K562 (cell line): ENCODE data around the gene NLRX1. TPM values are rescaled to one million over a fixed set of nuclear protein-coding genes. Genes with fewer than 3 reads are reported as not detected.
A peak's percentile ranks its signal among the peaks of the same experiment; 100 is the strongest.

ENCODE experiments used
- ARNT ChIP-seq, 2 experiments: fragments of 450-650 bp; IDR thresholded peaks; 2 replicates each; pipeline ENCODE4 v1.6.1; 2016; ENCODE audit warnings: mild to moderate bottlenecking in 1 of 2
- CHD2 ChIP-seq: IDR thresholded peaks from 2 replicates; pipeline ENCODE4 v1.6.1; 2011; ENCODE audit warnings: low read depth, low read length
- CTBP1 ChIP-seq: fragments of 450-650 bp; IDR thresholded peaks from 2 replicates; pipeline ENCODE4 v1.6.1; 2016; ENCODE audit warnings: borderline replicate concordance
- ELF1 ChIP-seq: fragments of 200-800 bp; sonication (Bioruptor generic); IDR thresholded peaks from 2 replicates; pipeline ENCODE4 v1.6.1; 2016; ENCODE audit warnings: missing genetic modification characterization, missing compliant biosample characterization
- FIP1L1 ChIP-seq: fragments of 200-400 bp; formaldehyde crosslinking; IDR thresholded peaks from 2 replicates; pipeline ENCODE4 v1.6.1; 2018; ENCODE audit warnings: mild to moderate bottlenecking, low read depth, low read length; ENCODE audit not compliant: poor library complexity, severe bottlenecking
- GATA2 ChIP-seq: sonication (generic); formaldehyde crosslinking; IDR thresholded peaks from 2 replicates; pipeline ENCODE4 v1.4.0; 2020; ENCODE audit warnings: mild to moderate bottlenecking, missing genetic modification reagents
- HDAC1 ChIP-seq, 2 experiments: fragments of 450-650 bp; IDR thresholded peaks; 2 replicates each; pipeline ENCODE4 v1.6.1; 2016 to 2017; ENCODE audit warnings: inconsistent platforms in 1 of 2, mild to moderate bottlenecking in 1 of 2, moderate library complexity in 1 of 2
- HDAC2 ChIP-seq: fragments of 450-650 bp; IDR thresholded peaks from 2 replicates; pipeline ENCODE4 v1.6.1; 2016; ENCODE audit warnings: mild to moderate bottlenecking
- MXI1 ChIP-seq: IDR thresholded peaks from 2 replicates; pipeline ENCODE4 v1.6.1; 2011; ENCODE audit warnings: low read depth, mild to moderate bottlenecking, improper control_type of control experiment, low read length
- NCOA2 ChIP-seq, 2 experiments: fragments of 450-650 bp; IDR thresholded peaks; 2 replicates each; pipeline ENCODE4 v1.6.1; 2018; ENCODE audit warnings: mild to moderate bottlenecking in 2 of 2, moderate library complexity in 1 of 2; ENCODE audit not compliant: partially characterized antibody in 2 of 2
- NCOR1 ChIP-seq: fragments of 450-650 bp; IDR thresholded peaks from 2 replicates; pipeline ENCODE4 v1.6.1; 2016; ENCODE audit warnings: mild to moderate bottlenecking, moderate library complexity
- NELFE ChIP-seq: IDR thresholded peaks from 2 replicates; pipeline ENCODE4 v1.6.1; 2011; ENCODE audit warnings: mild to moderate bottlenecking; ENCODE audit not compliant: insufficient read depth, insufficient read length
- NFIC ChIP-seq: fragments of 450-650 bp; IDR thresholded peaks from 2 replicates; pipeline ENCODE4 v1.6.1; 2017; ENCODE audit warnings: mild to moderate bottlenecking, inconsistent platforms
- NR1H2 ChIP-seq: sonication (generic); formaldehyde crosslinking; IDR thresholded peaks from 2 replicates; pipeline ENCODE4 v1.4.0; 2020; ENCODE audit warnings: mild to moderate bottlenecking, missing genetic modification reagents
- NR4A1 ChIP-seq, 2 experiments: fragments of 250-450 bp in 1 of 2; fragments of 450-650 bp in 1 of 2; sonication (Bioruptor Pico) in 1 of 2; IDR thresholded peaks; 2 replicates each; pipeline versions ENCODE4 v1.4.0 to v1.6.1; 2016 to 2020; ENCODE audit warnings: mild to moderate bottlenecking in 2 of 2, missing compliant biosample characterization in 1 of 2, missing genetic modification characterization in 1 of 2, moderate library complexity in 1 of 2
- PHB ChIP-seq: fragments of 250-450 bp; sonication (Bioruptor Pico); IDR thresholded peaks from 2 replicates; pipeline ENCODE4 v1.5.0; 2021
- PTTG1 ChIP-seq: fragments of 450-650 bp; IDR thresholded peaks from 2 replicates; pipeline ENCODE4 v1.6.1; 2016; ENCODE audit warnings: low read depth, mild to moderate bottlenecking, missing genetic modification characterization, missing compliant biosample characterization
- RB1 ChIP-seq: fragments of 450-650 bp; IDR thresholded peaks from 2 replicates; pipeline ENCODE4 v1.6.1; 2017; ENCODE audit warnings: low read depth, mild to moderate bottlenecking
- RBM34 ChIP-seq: fragments of 200-400 bp; formaldehyde crosslinking; IDR thresholded peaks from 2 replicates; pipeline ENCODE4 v1.6.1; 2018; ENCODE audit warnings: low read length, borderline replicate concordance; ENCODE audit not compliant: insufficient read depth
- RFX7 ChIP-seq: fragments of 250-450 bp; sonication (Bioruptor Pico); IDR thresholded peaks from 2 replicates; pipeline ENCODE4 v1.5.1; 2021; ENCODE audit warnings: mild to moderate bottlenecking
- SAP30 ChIP-seq: fragments of 200-600 bp; sonication (generic); IDR thresholded peaks from 2 replicates; pipeline ENCODE4 v1.6.1; 2012; ENCODE audit warnings: borderline replicate concordance, low read depth, mild to moderate bottlenecking, moderate library complexity, low read length, control low read depth, inconsistent platforms; ENCODE audit not compliant: insufficient read depth, poor library complexity, severe bottlenecking
- SMARCA4 ChIP-seq: fragments of 450-650 bp; IDR thresholded peaks from 2 replicates; pipeline ENCODE4 v1.6.1; 2016
- SMARCC2 ChIP-seq: fragments of 450-650 bp; IDR thresholded peaks from 2 replicates; pipeline ENCODE4 v1.6.1; 2017; ENCODE audit warnings: antibody characterized with exemption, moderate library complexity, mild to moderate bottlenecking, low read depth
- SRSF9 ChIP-seq: fragments of 200-400 bp; formaldehyde crosslinking; IDR thresholded peaks from 2 replicates; pipeline ENCODE4 v1.6.1; 2017; ENCODE audit warnings: low read depth, low read length, borderline replicate concordance
- SUPT5H ChIP-seq: fragments of 450-650 bp; IDR thresholded peaks from 2 replicates; pipeline ENCODE4 v1.6.1; 2016
- TRIM28 ChIP-seq: fragments of 450-650 bp; IDR thresholded peaks from 2 replicates; pipeline ENCODE4 v1.6.1; 2017
- YY1 ChIP-seq, 3 experiments: IDR thresholded peaks; 2 replicates each; pipeline ENCODE4 v1.6.1; 2011; ENCODE audit warnings: low read length in 2 of 3, mild to moderate bottlenecking in 2 of 3, moderate library complexity in 2 of 3, borderline replicate concordance in 1 of 3, control low read depth in 1 of 3, low read depth in 1 of 3; ENCODE audit not compliant: insufficient read depth in 3 of 3, insufficient replicate concordance in 2 of 3, control insufficient read depth in 1 of 3, insufficient read length in 1 of 3; ENCODE audit errors: extremely low read depth in 1 of 3
- ZC3H4 ChIP-seq: sonication (generic); formaldehyde crosslinking; IDR thresholded peaks from 2 replicates; pipeline ENCODE4 v1.9.0; 2021; ENCODE audit warnings: missing genetic modification reagents, borderline replicate concordance
- ZNF217 ChIP-seq: sonication (generic); formaldehyde crosslinking; IDR thresholded peaks from 2 replicates; pipeline ENCODE4 v1.8.0; 2022; ENCODE audit warnings: mild to moderate bottlenecking, missing genetic modification reagents
- polyA plus RNA-seq, 8 experiments: library from polyadenylated mRNA; depleted of rRNA in 4 of 8; stranded (reverse) in 5 of 8; unstranded in 3 of 8; fragments of >200 nt; fragmentation: Nextera tagmentation in 2 of 8; fragmentation: Illumina TruSeq in 1 of 8; extraction: Ambion mirVana in 2 of 8; extraction: Trizol in 1 of 8; gene quantifications; 2 replicates each; pipeline versions ENCODE4 v1.2.1 to v1.2.3, GENCODE V29; 2011 to 2014; ENCODE audit warnings: inconsistent platforms in 1 of 8, missing spikeins in 1 of 8
- total RNA-seq, 7 experiments: library from RNA; depleted of rRNA in 6 of 7; stranded (reverse); fragments of >200 nt in 6 of 7; fragmentation: Illumina TruSeq in 2 of 7; extraction: Trizol in 2 of 7; gene quantifications; 2 replicates each; pipeline versions ENCODE4 v1.2.1 to v1.2.3, GENCODE V29; 2011 to 2021; ENCODE audit warnings: low replicate concordance in 1 of 7

NLRX1 gene
- total and polyA plus RNA-seq, 9 of the 15 experiments (the other 6 are each of a cell fraction or from before 2014, with no cell fraction given) = 0.04 to 2.3 (median 0.69) TPM

DNA sequence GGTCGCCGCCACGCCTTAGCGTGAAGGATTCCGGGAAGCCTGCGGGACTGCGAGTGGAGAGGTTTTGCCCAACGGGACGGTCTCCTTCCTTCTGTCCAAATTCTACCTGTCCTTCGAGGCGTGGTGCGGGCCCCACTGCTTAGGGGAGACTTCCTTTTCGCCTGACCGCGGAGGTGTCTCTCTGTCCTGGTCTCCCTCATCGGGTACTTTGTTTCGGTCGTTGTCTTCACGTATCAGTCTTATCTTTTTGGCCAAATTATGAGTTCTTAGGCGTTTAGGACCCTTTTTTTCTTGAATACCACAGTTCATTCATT, 46.8 kb upstream of the NLRX1 start (continued):
- TF ChIP-seq NR1H2 (CRISPR knock-in tag) (peak; percentile 26; the same call in 1 of the 2 replicates), CTBP1 (peak; percentile 7; the same call in 1 of the 2 replicates), NELFE (no peak), NR4A1 (CRISPR knock-in tag; IDR thresholded peaks at IDR 0.05) (no peak), NR4A1 (tag; IDR thresholded peaks at IDR 0.05) (no peak), ELF1 (tag) (peak; percentile 12; the same call in 1 of the 2 replicates), NCOR1 (no peak), CHD2 (no peak), RBM34 (no peak), SMARCC2 (peak; percentile 24; the same call in 1 of the 2 replicates), ARNT (IDR thresholded peaks at IDR 0.05) (no peak), SMARCA4 (no peak), PTTG1 (no peak), FIP1L1 (no peak), RFX7 (CRISPR knock-in tag) (no peak), PHB (CRISPR knock-in tag) (no peak; the same call in 1 of the 2 replicates), HDAC1 (IDR thresholded peaks at IDR 0.05) (0 out of 4 replicates have a peak, but pooled peaks of 1 of the 2 experiments have one; percentile 1), GATA2 (peak; percentile 30; the same call in 1 of the 2 replicates), YY1 (IDR thresholded peaks at IDR 0.05; ENCODE audit: borderline replicate concordance in 1 of 3, control insufficient read depth in 1 of 3, extremely low read depth in 1 of 3, insufficient read depth in 3 of 3, insufficient read length in 1 of 3, insufficient replicate concordance in 2 of 3, low read depth in 1 of 3, low read length in 2 of 3) (no peak), SUPT5H (no peak; the same call in 1 of the 2 replicates), RB1 (no peak), ZC3H4 (CRISPR knock-in tag) (no peak), HDAC2 (no peak), MXI1 (no peak), ZNF217 (no peak), NFIC (no peak), TRIM28 (no peak), SAP30 (no peak), NCOA2 (IDR thresholded peaks at IDR 0.05; ENCODE audit: partially characterized antibody in 2 of 2) (no peak), SRSF9 (no peak)
